IMR-90 (cell line): ENCODE measurements around the gene DEK. TPM values are rescaled to one million over a fixed set of nuclear protein-coding genes. Genes with fewer than 3 reads are reported as not detected.

ENCODE experiments used
- ATAC-seq: fragments of 200-7000 bp; cut with Tn5 transposase; 2 replicates; pipeline ENCODE4 v1.9.1; 2020; ENCODE audit warnings: low read depth, mild to moderate bottlenecking, moderate library complexity
- BruUV-seq: library from RNA; stranded (reverse); fragments of 400-500 nt; replicated peaks from 2 replicates; lab custom pipeline; 2021; lab: Mats Ljungman, UMichigan
- CTCF ChIA-PET: fragments of 300-600 bp; formaldehyde crosslinking; extraction: SDS; loops from one replicate; lab custom pipeline; 2021; ENCODE audit warnings: antibody characterized with exemption; lab: Yijun Ruan, JAX
- POLR2A ChIA-PET: fragments of 300-600 bp; sonication (Branson Sonifier 250); formaldehyde crosslinking; loops from one replicate; lab custom pipeline; 2022; ENCODE audit warnings: antibody characterized with exemption; ENCODE audit not compliant: unreplicated experiment; lab: Charles Lee
- DNase-seq: peaks from one replicate; pipeline ENCODE4 v3.0.0; 2013
- H2AFZ ChIP-seq: replicated peaks from 2 replicates; pipeline ENCODE3; 2013; ENCODE audit warnings: low read length, mild to moderate bottlenecking; ENCODE audit not compliant: poor library complexity
- H2AK5ac ChIP-seq: 2 replicates; pipeline ENCODE4 v1.6.1; 2013; ENCODE audit warnings: low read depth, low read length, inconsistent platforms
- H2AK9ac ChIP-seq: replicated peaks from 2 replicates; pipeline ENCODE3; 2013; ENCODE audit warnings: mild to moderate bottlenecking, low read depth, low read length, moderate library complexity; ENCODE audit not compliant: poor library complexity
- H2BK120ac ChIP-seq: 2 replicates; pipeline ENCODE4 v1.6.1; 2013; ENCODE audit warnings: low read depth, low read length, inconsistent platforms
- H2BK15ac ChIP-seq: 3 replicates; pipeline ENCODE4 v1.6.1; 2013; ENCODE audit warnings: low read depth, low read length, inconsistent platforms
- H2BK20ac ChIP-seq: 2 replicates; pipeline ENCODE4 v1.6.1; 2013; ENCODE audit warnings: low read depth, mild to moderate bottlenecking, inconsistent platforms, low read length, moderate library complexity
- H2BK5ac ChIP-seq: 2 replicates; pipeline ENCODE4 v1.6.1; 2013; ENCODE audit warnings: mild to moderate bottlenecking, low read depth, low read length, inconsistent platforms; ENCODE audit not compliant: poor library complexity, severe bottlenecking
- H3K14ac ChIP-seq: replicated peaks from 2 replicates; pipeline ENCODE4 v1.6.1; 2013; ENCODE audit warnings: low read depth, low read length, inconsistent platforms
- H3K18ac ChIP-seq: 2 replicates; pipeline ENCODE4 v1.6.1; 2013; ENCODE audit warnings: low read depth, low read length, control low read depth
- H3K23ac ChIP-seq: 2 replicates; pipeline ENCODE4 v1.6.1; 2013; ENCODE audit warnings: low read depth, low read length, inconsistent platforms
- H3K27ac ChIP-seq: 2 replicates; pipeline ENCODE4 v1.5.1; 2013; ENCODE audit warnings: mild to moderate bottlenecking, control low read depth, low read length; ENCODE audit not compliant: insufficient read depth
- H3K27me3 ChIP-seq: 2 replicates; pipeline ENCODE4 v1.6.1; 2013; ENCODE audit warnings: low read length; ENCODE audit not compliant: control insufficient read depth, insufficient read depth
- H3K36me3 ChIP-seq: 2 replicates; pipeline ENCODE4 v1.6.1; 2013; ENCODE audit warnings: low read length, mixed read lengths; ENCODE audit not compliant: control insufficient read depth, insufficient read depth
- H3K4ac ChIP-seq: 2 replicates; pipeline ENCODE4 v1.6.1; 2013; ENCODE audit warnings: low read depth, low read length, inconsistent platforms
- H3K4me1 ChIP-seq: 2 replicates; pipeline ENCODE4 v1.6.1; 2013; ENCODE audit warnings: low read length, mixed read lengths; ENCODE audit not compliant: control insufficient read depth, insufficient read depth
- H3K4me2 ChIP-seq: 2 replicates; pipeline ENCODE4 v1.6.1; 2013; ENCODE audit warnings: low read depth, mild to moderate bottlenecking, control low read depth, low read length, moderate library complexity
- H3K4me3 ChIP-seq: 2 replicates; pipeline ENCODE4 v1.5.1; 2013; ENCODE audit warnings: low read depth, mild to moderate bottlenecking, control low read depth, low read length, moderate library complexity; ENCODE audit not compliant: insufficient read depth
- H3K56ac ChIP-seq: 2 replicates; pipeline ENCODE4 v1.6.1; 2013; ENCODE audit warnings: low read length, inconsistent platforms; ENCODE audit not compliant: insufficient read depth; ENCODE audit errors: extremely low read depth
- H3K79me1 ChIP-seq, 2 experiments: 2 replicates each; pipeline ENCODE4 v1.6.1; 2013; ENCODE audit warnings: low read length in 2 of 2, inconsistent platforms in 1 of 2, low read depth in 1 of 2
- H3K9ac ChIP-seq: 2 replicates; pipeline ENCODE4 v1.6.1; 2013; ENCODE audit warnings: low read depth, low read length, control low read depth
- H3K9me1 ChIP-seq: 2 replicates; pipeline ENCODE4 v1.6.1; 2013; ENCODE audit warnings: low read length, inconsistent platforms; ENCODE audit not compliant: insufficient read depth
- H3K9me3 ChIP-seq: 2 replicates; pipeline ENCODE4 v1.6.1; 2013; ENCODE audit warnings: low read length; ENCODE audit not compliant: control insufficient read depth, insufficient read depth
- H4K20me1 ChIP-seq: 2 replicates; pipeline ENCODE4 v1.6.1; 2013; ENCODE audit warnings: low read length, inconsistent platforms; ENCODE audit not compliant: insufficient read depth
- H4K5ac ChIP-seq: 2 replicates; pipeline ENCODE4 v1.6.1; 2013; ENCODE audit warnings: mild to moderate bottlenecking, low read depth, low read length, control low read depth
- H4K8ac ChIP-seq, 2 experiments: 2 replicates each; pipeline ENCODE4 v1.6.1; 2013; ENCODE audit warnings: low read depth in 2 of 2, low read length in 2 of 2, control low read depth in 1 of 2, inconsistent platforms in 1 of 2
- H4K91ac ChIP-seq: 2 replicates; pipeline ENCODE4 v1.6.1; 2013; ENCODE audit warnings: low read depth, low read length, inconsistent platforms; ENCODE audit not compliant: insufficient read depth
- BHLHE40 ChIP-seq: fragments of 150-350 bp; IDR thresholded peaks from 2 replicates; pipeline ENCODE4 v1.6.1; 2016; ENCODE audit warnings: mild to moderate bottlenecking, low read depth, low read length
- CEBPB ChIP-seq: IDR thresholded peaks from 2 replicates; pipeline ENCODE4 v1.6.1; 2012; ENCODE audit warnings: low read depth, low read length, improper control_type of control experiment
- CHD1 ChIP-seq: IDR thresholded peaks from 2 replicates; pipeline ENCODE4 v1.6.1; 2012; ENCODE audit warnings: low read depth, low read length, improper control_type of control experiment
- ELK1 ChIP-seq: fragments of 150-350 bp; IDR thresholded peaks from 2 replicates; pipeline ENCODE4 v1.6.1; 2016; ENCODE audit warnings: low read depth, mild to moderate bottlenecking, low read length, moderate library complexity, borderline replicate concordance
- FOS ChIP-seq: fragments of 150-350 bp; IDR thresholded peaks from 2 replicates; pipeline ENCODE4 v1.6.1; 2016; ENCODE audit warnings: low read depth, low read length
- MAFK ChIP-seq: IDR thresholded peaks from 2 replicates; pipeline ENCODE4 v1.6.1; 2012; ENCODE audit warnings: low read depth, low read length, improper control_type of control experiment
- MAZ ChIP-seq: IDR thresholded peaks from 2 replicates; pipeline ENCODE4 v1.6.1; 2012; ENCODE audit warnings: low read depth, mild to moderate bottlenecking, low read length, improper control_type of control experiment, moderate library complexity, borderline replicate concordance
- MXI1 ChIP-seq: IDR thresholded peaks from 2 replicates; pipeline ENCODE4 v1.6.1; 2012; ENCODE audit warnings: low read depth, mild to moderate bottlenecking, low read length, moderate library complexity, borderline replicate concordance
- NFE2L2 ChIP-seq: fragments of 150-350 bp; IDR thresholded peaks from 2 replicates; pipeline ENCODE4 v1.6.1; 2016; ENCODE audit warnings: low read depth, mild to moderate bottlenecking, low read length
- POLR2A ChIP-seq: IDR thresholded peaks from 2 replicates; pipeline ENCODE4 v1.6.1; 2012; ENCODE audit warnings: mild to moderate bottlenecking, low read depth, low read length
- RAD21 ChIP-seq: IDR thresholded peaks from 2 replicates; pipeline ENCODE4 v1.6.1; 2012; ENCODE audit warnings: low read length, improper control_type of control experiment
- RCOR1 ChIP-seq: IDR thresholded peaks from 2 replicates; pipeline ENCODE4 v1.6.1; 2012; ENCODE audit warnings: mild to moderate bottlenecking, low read length, improper control_type of control experiment; ENCODE audit not compliant: insufficient replicate concordance
- RFX5 ChIP-seq: IDR thresholded peaks from 2 replicates; pipeline ENCODE4 v1.8.0; 2012; ENCODE audit warnings: low read depth, mild to moderate bottlenecking, low read length, moderate library complexity
- SMC3 ChIP-seq: fragments of 150-350 bp; IDR thresholded peaks from 2 replicates; pipeline ENCODE4 v1.6.1; 2016; ENCODE audit warnings: low read depth, mild to moderate bottlenecking, antibody characterized with exemption, low read length, moderate library complexity
- USF2 ChIP-seq: fragments of 150-350 bp; IDR thresholded peaks from 2 replicates; pipeline ENCODE4 v1.6.1; 2017; ENCODE audit warnings: mild to moderate bottlenecking, antibody characterized with exemption, low read length, low read depth
- WGBS, 2 experiments: methylation state at CpG; one replicate each; pipeline versions ENCODE4 v1.1.5 to v1.1.7; 2013; ENCODE audit warnings: missing lambda C conversion rate in 2 of 2; ENCODE audit not compliant: insufficient read length in 1 of 2; ENCODE audit errors: extremely low coverage in 2 of 2; 5-methylcytosine and 5-hydroxymethylcytosine counted together
- dilution Hi-C: fragments of 300-500 bp; cut with HindIII; formaldehyde crosslinking; loops from one replicate; pipeline ENCODE4 v1.14.3; 2018; ENCODE audit warnings: low sequenced_read_pairs; ENCODE audit not compliant: unreplicated experiment
- in situ Hi-C: fragments of 300-500 bp; cut with MboI; formaldehyde crosslinking; loops from 3 replicates; pipeline ENCODE4 v1.14.3; 2019; ENCODE audit warnings: low sequenced_read_pairs, inconsistent platforms, mixed read lengths
- intact Hi-C: fragments of 100-400 bp; cut with micrococcal nuclease; formaldehyde crosslinking; loops from 2 replicates; pipeline ENCODE4 v1.10.0; 2022
- polyA plus RNA-seq, 3 experiments: library from polyadenylated mRNA; depleted of rRNA; stranded (reverse); fragments of >200 nt; gene quantifications; 2 replicates each; pipeline ENCODE4 v1.2.3, GENCODE V29; 2012; ENCODE audit warnings: low replicate concordance in 1 of 3
- total RNA-seq: library from RNA; depleted of rRNA; stranded (reverse); fragments of >200 nt; gene quantifications from 2 replicates; pipeline ENCODE4 v1.2.3, GENCODE V29; 2012
- TF ChIP-seq, protein P1 (sequence below): conservative IDR thresholded peaks from 2 replicates; pipeline ENCODE4 v1.5.1; 2012; ENCODE audit warnings: mild to moderate bottlenecking, low read depth, low read length, improper control_type of control experiment

Gene DEK
- total and polyA plus RNA-seq, 2 of the 4 experiments (the other 2 are of a cell fraction) = 33.5 to 37.1 TPM

GRCh38 chr6:18266523-18266912 lies 2.2 kb upstream of the DEK start:
- peaks cover 8% of the 10 kb centered on the region for H3K4me1 ChIP-seq
- H3K9ac ChIP-seq = no peak overlapping the region
- ATAC-seq (no peak), DNase-seq (no peak)
- no peak overlapping the region for H3K4me3 ChIP-seq
- no peak overlapping the region for H3K4me2 ChIP-seq
- no peak overlapping the region for H3K18ac ChIP-seq
- H2AK5ac ChIP-seq = no peak overlapping the region
- H2AFZ ChIP-seq = no peak overlapping the region
- no peak overlapping the region for H2BK120ac ChIP-seq
- in situ Hi-C loops (no loop called here), intact Hi-C loops (loop anchor here (10.0 kb wide), 1 partner anchor 282 kb away; the partner anchor contains the start of gene KIF13A), dilution Hi-C loops (no loop called here)
- H3K56ac ChIP-seq = no peak overlapping the region
- H4K20me1 ChIP-seq = peaks cover 13% of the 10 kb centered on the region
- H2AK9ac ChIP-seq = no peak overlapping the region
- H3K9me1 ChIP-seq = no peaks in the 10 kb centered on the region; the same call in 1 of the 2 replicates
- H4K5ac ChIP-seq = no peak overlapping the region
- no peak overlapping the region for H2BK15ac ChIP-seq
- H3K23ac ChIP-seq = no peak overlapping the region
- H2BK5ac ChIP-seq = no peak overlapping the region
- TF ChIP-seq RAD21 (no peak), MAFK (no peak), SMC3 (no peak), MAZ (no peak), CEBPB (no peak), ELK1 (no peak), CHD1 (no peak), POLR2A (no peak), RFX5 (no peak), USF2 (no peak), NFE2L2 (no peak), BHLHE40 (no peak), FOS (no peak), RCOR1 (no peak), MXI1 (no peak)
- TF ChIP-seq, protein P1, sequence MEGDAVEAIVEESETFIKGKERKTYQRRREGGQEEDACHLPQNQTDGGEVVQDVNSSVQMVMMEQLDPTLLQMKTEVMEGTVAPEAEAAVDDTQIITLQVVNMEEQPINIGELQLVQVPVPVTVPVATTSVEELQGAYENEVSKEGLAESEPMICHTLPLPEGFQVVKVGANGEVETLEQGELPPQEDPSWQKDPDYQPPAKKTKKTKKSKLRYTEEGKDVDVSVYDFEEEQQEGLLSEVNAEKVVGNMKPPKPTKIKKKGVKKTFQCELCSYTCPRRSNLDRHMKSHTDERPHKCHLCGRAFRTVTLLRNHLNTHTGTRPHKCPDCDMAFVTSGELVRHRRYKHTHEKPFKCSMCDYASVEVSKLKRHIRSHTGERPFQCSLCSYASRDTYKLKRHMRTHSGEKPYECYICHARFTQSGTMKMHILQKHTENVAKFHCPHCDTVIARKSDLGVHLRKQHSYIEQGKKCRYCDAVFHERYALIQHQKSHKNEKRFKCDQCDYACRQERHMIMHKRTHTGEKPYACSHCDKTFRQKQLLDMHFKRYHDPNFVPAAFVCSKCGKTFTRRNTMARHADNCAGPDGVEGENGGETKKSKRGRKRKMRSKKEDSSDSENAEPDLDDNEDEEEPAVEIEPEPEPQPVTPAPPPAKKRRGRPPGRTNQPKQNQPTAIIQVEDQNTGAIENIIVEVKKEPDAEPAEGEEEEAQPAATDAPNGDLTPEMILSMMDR = no peak
- BruUV-seq = no TSS peak
- ChIA-PET POLR2A (no interaction called here), CTCF (interaction anchor here (0.7 kb wide), 1 partner anchor 68 kb away, joined by 4 read pairs; no protein-coding TSS in a partner anchor)
- H3K4ac ChIP-seq = no peak overlapping the region
- no peak overlapping the region for H3K14ac ChIP-seq
- H3K9me3 ChIP-seq = no peaks in the 10 kb centered on the region; the same call in 1 of the 2 replicates
- no peak overlapping the region for H4K91ac ChIP-seq
- peaks cover 3% of the 10 kb centered on the region; the same call in 1 of the 2 replicates for H3K36me3 ChIP-seq
- no CpG with 5 or more reads among the region's 11 CpGs for WGBS, 2 experiments
- no peak overlapping the region for H3K27ac ChIP-seq
- H4K8ac ChIP-seq = no peak overlapping the region
- H3K79me1 ChIP-seq = peaks cover 0 to 9% of the 10 kb centered on the region in 2 experiments; a peak in 1 of 4 replicates
- H2BK20ac ChIP-seq = no peak overlapping the region
- H3K27me3 ChIP-seq = no peaks in the 10 kb centered on the region; the same call in 1 of the 2 replicates
